Neural cell (in vitro differentiated cells): ENCODE measurements around the gene STK32A. TPM values are rescaled to one million over a fixed set of nuclear protein-coding genes. Genes with fewer than 3 reads are reported as not detected.

Source experiments
- H2AFZ ChIP-seq: fragments of 200-600, 300-800 bp; sonication (generic), shearing (Covaris generic); 2 replicates; pipeline ENCODE4 v1.6.0; 2014; ENCODE audit warnings: low read depth, mild to moderate bottlenecking, antibody characterized with exemption, low read length, moderate library complexity
- H3F3A ChIP-seq: fragments of 200-600 bp; shearing (Covaris generic); 2 replicates; pipeline ENCODE4 v1.6.1; 2016; ENCODE audit warnings: mild to moderate bottlenecking, moderate library complexity, mixed read lengths, antibody characterized with exemption, low read length; ENCODE audit not compliant: insufficient read depth, poor library complexity, severe bottlenecking
- H3K27ac ChIP-seq: fragments of 200-600, 300-800 bp; sonication (generic), shearing (Covaris generic); 2 replicates; pipeline ENCODE4 v1.5.1; 2014; ENCODE audit warnings: mild to moderate bottlenecking, low read length, moderate library complexity
- H3K27me3 ChIP-seq: fragments of 300-800, 200-600 bp; sonication (generic), shearing (Covaris generic); 2 replicates; pipeline ENCODE4 v1.6.0; 2014; ENCODE audit warnings: mild to moderate bottlenecking, low read depth, low read length, moderate library complexity; ENCODE audit not compliant: insufficient read depth
- H3K36me3 ChIP-seq: fragments of 300-800, 200-600 bp; sonication (generic), shearing (Covaris generic); 2 replicates; pipeline ENCODE4 v1.5.1; 2014; ENCODE audit warnings: mild to moderate bottlenecking, antibody characterized with exemption, low read length, moderate library complexity; ENCODE audit not compliant: insufficient read depth
- H3K4me2 ChIP-seq: fragments of 300-800, 200-600 bp; sonication (generic), shearing (Covaris generic); 2 replicates; pipeline ENCODE4 v1.6.0; 2014; ENCODE audit warnings: mild to moderate bottlenecking, low read length
- H3K4me3 ChIP-seq: fragments of 300-800, 200-600 bp; sonication (generic), shearing (Covaris generic); 2 replicates; pipeline ENCODE4 v1.5.1; 2014; ENCODE audit warnings: mild to moderate bottlenecking, low read length, moderate library complexity
- H3K79me2 ChIP-seq: fragments of 200-600 bp; shearing (Covaris generic); replicated peaks from 2 replicates; pipeline ENCODE4 v1.6.0; 2014; ENCODE audit warnings: mild to moderate bottlenecking, low read length, moderate library complexity; ENCODE audit not compliant: insufficient read depth
- H3K9ac ChIP-seq: fragments of 300-800, 200-600 bp; sonication (generic), shearing (Covaris generic); 2 replicates; pipeline ENCODE4 v1.6.1; 2016; ENCODE audit warnings: mild to moderate bottlenecking, low read length, mixed read lengths
- H3K9me2 ChIP-seq: fragments of 200-600 bp; shearing (Covaris generic); 2 replicates; pipeline ENCODE4 v1.6.1; 2016; ENCODE audit warnings: mild to moderate bottlenecking, low read length, mixed read lengths; ENCODE audit not compliant: insufficient read depth
- H3K9me3 ChIP-seq: fragments of 200-600, 300-800 bp; sonication (generic), shearing (Covaris generic); 2 replicates; pipeline ENCODE4 v1.6.1; 2016; ENCODE audit warnings: mild to moderate bottlenecking, mixed run types, low read length, moderate library complexity, mixed read lengths
- H4K20me1 ChIP-seq: fragments of 200-600 bp; shearing (Covaris generic); 2 replicates; pipeline ENCODE4 v1.6.1; 2016; ENCODE audit warnings: mild to moderate bottlenecking, mixed run types; ENCODE audit not compliant: insufficient read depth
- EP300 ChIP-seq: fragments of 450-650 bp; conservative IDR thresholded peaks from 2 replicates; pipeline ENCODE4 v1.6.1; 2014; ENCODE audit warnings: antibody characterized with exemption, mild to moderate bottlenecking, moderate library complexity; ENCODE audit not compliant: poor library complexity, severe bottlenecking
- EZH2 ChIP-seq: fragments of 200-600, 300-800 bp; shearing (Covaris generic), sonication (generic); IDR thresholded peaks from 2 replicates; pipeline ENCODE4 v1.6.1; 2014; ENCODE audit warnings: antibody characterized with exemption, low read length, borderline replicate concordance, mild to moderate bottlenecking; ENCODE audit not compliant: insufficient read depth, poor library complexity, severe bottlenecking
- MXI1 ChIP-seq: fragments of 450-650 bp; conservative IDR thresholded peaks from 2 replicates; pipeline ENCODE4 v1.6.1; 2014; ENCODE audit warnings: antibody characterized with exemption, mild to moderate bottlenecking; ENCODE audit not compliant: poor library complexity, severe bottlenecking
- POLR2AphosphoS5 ChIP-seq: IDR thresholded peaks from 2 replicates; pipeline ENCODE4 v1.6.1; 2012
- RAD21 ChIP-seq: fragments of 450-650 bp; conservative IDR thresholded peaks from 2 replicates; pipeline ENCODE4 v1.6.1; 2014; ENCODE audit warnings: antibody characterized with exemption, mild to moderate bottlenecking, moderate library complexity
- SMC3 ChIP-seq: fragments of 450-650 bp; conservative IDR thresholded peaks from 2 replicates; pipeline ENCODE4 v1.6.1; 2014; ENCODE audit warnings: antibody characterized with exemption, mild to moderate bottlenecking, moderate library complexity; ENCODE audit not compliant: poor library complexity
- TAF1 ChIP-seq: IDR thresholded peaks from 2 replicates; pipeline ENCODE4 v1.6.1; 2012; ENCODE audit warnings: low read depth
- polyA plus RNA-seq: library from polyadenylated mRNA; depleted of rRNA; stranded (reverse); fragments of >200 nt; gene quantifications from 2 replicates; pipeline ENCODE4 v1.2.3, GENCODE V29; 2014
- TF ChIP-seq, protein P1 (sequence below): IDR thresholded peaks from 2 replicates; pipeline ENCODE4 v1.6.1; 2012; ENCODE audit warnings: borderline replicate concordance
- TF ChIP-seq, protein P2 (sequence below): fragments of 450-650 bp; IDR thresholded peaks from 2 replicates; pipeline ENCODE4 v1.5.1; 2014; ENCODE audit warnings: antibody characterized with exemption, mild to moderate bottlenecking, moderate library complexity; ENCODE audit not compliant: poor library complexity, severe bottlenecking

Gene STK32A
- polyA plus RNA-seq, 1 donor from 2014 or later: 23.1 TPM

DNA sequence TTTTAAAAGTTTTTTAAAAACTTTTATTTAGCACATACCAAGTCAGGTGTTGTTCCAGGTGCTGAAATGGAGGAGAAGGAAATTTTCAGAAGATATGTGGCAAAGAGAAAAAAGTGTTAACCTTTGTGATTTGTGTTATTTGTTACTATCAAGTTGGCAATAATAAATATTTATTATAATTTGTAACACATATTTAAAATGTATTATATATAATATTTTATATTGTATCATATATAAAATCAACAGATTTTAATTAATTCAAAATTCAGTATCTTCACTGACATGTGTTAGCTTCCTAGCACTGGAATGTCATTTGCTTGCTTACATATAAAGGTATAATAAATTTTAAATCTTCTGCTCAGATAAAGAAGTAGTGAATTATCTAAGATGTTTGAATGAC lies 71.5 kb downstream of the STK32A start:
- H3K27ac ChIP-seq: no peak overlapping the region
- no peak overlapping the region for H2AFZ ChIP-seq
- no peak overlapping the region for H3K9ac ChIP-seq
- H3K9me2 ChIP-seq: no peaks in the 10 kb centered on the region
- no peaks in the 10 kb centered on the region for H3F3A ChIP-seq
- no peaks in the 10 kb centered on the region for H3K79me2 ChIP-seq
- H3K4me3 ChIP-seq: no peak overlapping the region
- H3K9me3 ChIP-seq: no peaks in the 10 kb centered on the region
- H4K20me1 ChIP-seq: no peaks in the 10 kb centered on the region
- no peaks in the 10 kb centered on the region for H3K27me3 ChIP-seq
- TF ChIP-seq TAF1 (no peak), MXI1 (no peak), EP300 (no peak), SMC3 (no peak), EZH2 (no peak), POLR2AphosphoS5 (no peak), RAD21 (no peak)
- TF ChIP-seq, protein P1, sequence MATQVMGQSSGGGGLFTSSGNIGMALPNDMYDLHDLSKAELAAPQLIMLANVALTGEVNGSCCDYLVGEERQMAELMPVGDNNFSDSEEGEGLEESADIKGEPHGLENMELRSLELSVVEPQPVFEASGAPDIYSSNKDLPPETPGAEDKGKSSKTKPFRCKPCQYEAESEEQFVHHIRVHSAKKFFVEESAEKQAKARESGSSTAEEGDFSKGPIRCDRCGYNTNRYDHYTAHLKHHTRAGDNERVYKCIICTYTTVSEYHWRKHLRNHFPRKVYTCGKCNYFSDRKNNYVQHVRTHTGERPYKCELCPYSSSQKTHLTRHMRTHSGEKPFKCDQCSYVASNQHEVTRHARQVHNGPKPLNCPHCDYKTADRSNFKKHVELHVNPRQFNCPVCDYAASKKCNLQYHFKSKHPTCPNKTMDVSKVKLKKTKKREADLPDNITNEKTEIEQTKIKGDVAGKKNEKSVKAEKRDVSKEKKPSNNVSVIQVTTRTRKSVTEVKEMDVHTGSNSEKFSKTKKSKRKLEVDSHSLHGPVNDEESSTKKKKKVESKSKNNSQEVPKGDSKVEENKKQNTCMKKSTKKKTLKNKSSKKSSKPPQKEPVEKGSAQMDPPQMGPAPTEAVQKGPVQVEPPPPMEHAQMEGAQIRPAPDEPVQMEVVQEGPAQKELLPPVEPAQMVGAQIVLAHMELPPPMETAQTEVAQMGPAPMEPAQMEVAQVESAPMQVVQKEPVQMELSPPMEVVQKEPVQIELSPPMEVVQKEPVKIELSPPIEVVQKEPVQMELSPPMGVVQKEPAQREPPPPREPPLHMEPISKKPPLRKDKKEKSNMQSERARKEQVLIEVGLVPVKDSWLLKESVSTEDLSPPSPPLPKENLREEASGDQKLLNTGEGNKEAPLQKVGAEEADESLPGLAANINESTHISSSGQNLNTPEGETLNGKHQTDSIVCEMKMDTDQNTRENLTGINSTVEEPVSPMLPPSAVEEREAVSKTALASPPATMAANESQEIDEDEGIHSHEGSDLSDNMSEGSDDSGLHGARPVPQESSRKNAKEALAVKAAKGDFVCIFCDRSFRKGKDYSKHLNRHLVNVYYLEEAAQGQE: no peak
- TF ChIP-seq, protein P2, sequence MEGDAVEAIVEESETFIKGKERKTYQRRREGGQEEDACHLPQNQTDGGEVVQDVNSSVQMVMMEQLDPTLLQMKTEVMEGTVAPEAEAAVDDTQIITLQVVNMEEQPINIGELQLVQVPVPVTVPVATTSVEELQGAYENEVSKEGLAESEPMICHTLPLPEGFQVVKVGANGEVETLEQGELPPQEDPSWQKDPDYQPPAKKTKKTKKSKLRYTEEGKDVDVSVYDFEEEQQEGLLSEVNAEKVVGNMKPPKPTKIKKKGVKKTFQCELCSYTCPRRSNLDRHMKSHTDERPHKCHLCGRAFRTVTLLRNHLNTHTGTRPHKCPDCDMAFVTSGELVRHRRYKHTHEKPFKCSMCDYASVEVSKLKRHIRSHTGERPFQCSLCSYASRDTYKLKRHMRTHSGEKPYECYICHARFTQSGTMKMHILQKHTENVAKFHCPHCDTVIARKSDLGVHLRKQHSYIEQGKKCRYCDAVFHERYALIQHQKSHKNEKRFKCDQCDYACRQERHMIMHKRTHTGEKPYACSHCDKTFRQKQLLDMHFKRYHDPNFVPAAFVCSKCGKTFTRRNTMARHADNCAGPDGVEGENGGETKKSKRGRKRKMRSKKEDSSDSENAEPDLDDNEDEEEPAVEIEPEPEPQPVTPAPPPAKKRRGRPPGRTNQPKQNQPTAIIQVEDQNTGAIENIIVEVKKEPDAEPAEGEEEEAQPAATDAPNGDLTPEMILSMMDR: no peak
- H3K36me3 ChIP-seq: no peaks in the 10 kb centered on the region
- no peak overlapping the region for H3K4me2 ChIP-seq

DNA sequence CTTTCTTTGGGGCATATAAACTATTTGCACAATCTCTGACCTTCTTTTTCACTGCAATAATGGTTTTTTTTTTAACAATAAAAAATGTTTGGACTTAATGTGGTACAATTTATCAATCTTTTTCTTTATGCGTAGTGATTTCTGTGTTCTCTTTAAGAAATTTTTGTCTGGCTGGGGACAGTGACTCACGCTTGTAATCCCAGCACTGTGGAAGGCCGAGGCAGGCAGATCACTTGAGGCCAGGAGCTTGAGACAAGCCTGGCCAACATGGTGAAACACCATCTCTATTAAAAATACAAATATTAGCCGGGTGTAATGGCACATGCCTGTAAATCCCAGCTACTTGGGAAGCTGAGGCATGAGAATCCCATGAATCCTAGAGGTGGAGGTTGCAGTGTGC lies 72.3 kb downstream of the STK32A start:
- Histone ChIP-seq H3K4me2 (no peak overlapping the region), H3K9me3 (no peaks in the 10 kb centered on the region), H2AFZ (no peak overlapping the region), H3K27me3 (no peaks in the 10 kb centered on the region), H3K27ac (no peak overlapping the region), H3K36me3 (no peaks in the 10 kb centered on the region), H3K4me3 (no peak overlapping the region), H3K9ac (no peak overlapping the region), H3F3A (no peaks in the 10 kb centered on the region), H4K20me1 (no peaks in the 10 kb centered on the region), H3K79me2 (no peaks in the 10 kb centered on the region), H3K9me2 (no peaks in the 10 kb centered on the region)
- TF ChIP-seq RAD21 (no peak), TAF1 (no peak), POLR2AphosphoS5 (no peak), EP300 (no peak), EZH2 (no peak), MXI1 (no peak), SMC3 (no peak)
- TF ChIP-seq, protein P2: no peak
- TF ChIP-seq, protein P1: no peak
